Measurements from ENCODE around the gene SCIMP.
A peak's percentile ranks its signal among the peaks of the same experiment; 100 is the strongest.

Gene SCIMP

GRCh38 chr17:5254903-5255521, 20.4 kb upstream of the SCIMP start:
- DNase-seq (ENCODE audit: low spot score) = peak; percentile 53
- in situ Hi-C loops (cut with MboI; ENCODE audit: low sequenced_read_pairs, unreplicated experiment) = loop anchor here (25.0 kb wide), 1 partner anchor 182 kb away; the partner anchor contains the start of gene C1QBP
- no peak for TF ChIP-seq CTCF (IDR thresholded peaks at IDR 0.05; ENCODE audit: borderline replicate concordance, control extremely low read depth, extremely low read depth, insufficient read depth, missing control alignments)

GRCh38 chr17:5254414-5254813, 19.8 kb upstream of the SCIMP start:
- TF ChIP-seq CTCF (IDR thresholded peaks at IDR 0.05; ENCODE audit: borderline replicate concordance, control extremely low read depth, extremely low read depth, insufficient read depth, missing control alignments) = no peak
- no peak for DNase-seq (ENCODE audit: low spot score)
- in situ Hi-C loops (cut with MboI; ENCODE audit: low sequenced_read_pairs, unreplicated experiment) = loop anchor here (25.0 kb wide), 1 partner anchor 183 kb away; the partner anchor contains the start of gene C1QBP

GRCh38 chr17:5249615-5250014, 15.0 kb upstream of the SCIMP start:
- peak; percentile 59 for TF ChIP-seq CTCF (IDR thresholded peaks at IDR 0.05; ENCODE audit: borderline replicate concordance, control extremely low read depth, extremely low read depth, insufficient read depth, missing control alignments)
- in situ Hi-C loops (cut with MboI; ENCODE audit: low sequenced_read_pairs, unreplicated experiment) = loop anchor here (25.0 kb wide), 1 partner anchor 188 kb away; the partner anchor contains the start of gene C1QBP
- peak; percentile 80 for DNase-seq (ENCODE audit: low spot score)

GRCh38 chr17:5248821-5249479, 14.3 kb upstream of the SCIMP start:
- TF ChIP-seq CTCF (IDR thresholded peaks at IDR 0.05; ENCODE audit: borderline replicate concordance, control extremely low read depth, extremely low read depth, insufficient read depth, missing control alignments) = no peak
- DNase-seq (ENCODE audit: low spot score) = no peak
- in situ Hi-C loops (cut with MboI; ENCODE audit: low sequenced_read_pairs, unreplicated experiment) = no loop called here

- DNase-seq (ENCODE audit: low spot score) = no peak
- in situ Hi-C loops (cut with MboI; ENCODE audit: low sequenced_read_pairs, unreplicated experiment) = no loop called here
Observed at GRCh38 chr17:5247621-5248020, 13.0 kb upstream of the SCIMP start.

More at GRCh38 chr17:5247621-5248020, 13.0 kb upstream of the SCIMP start:
- TF ChIP-seq CTCF (IDR thresholded peaks at IDR 0.05; ENCODE audit: borderline replicate concordance, control extremely low read depth, extremely low read depth, insufficient read depth, missing control alignments) = no peak

All from GM13976 (cell line).